ENCODE measurements around the gene GMIP. TPM values are rescaled to one million over a fixed set of nuclear protein-coding genes. Genes with fewer than 3 reads are reported as not detected.
"Not testable (repeated sequence)": the region's sequence is repeated elsewhere in the genome, so short reads cannot be mapped to it uniquely, and the experiment has no call there.

Gene GMIP
- total and polyA plus RNA-seq, 2 experiments from 2014 or later: 3.1 to 5.0 TPM

DNA sequence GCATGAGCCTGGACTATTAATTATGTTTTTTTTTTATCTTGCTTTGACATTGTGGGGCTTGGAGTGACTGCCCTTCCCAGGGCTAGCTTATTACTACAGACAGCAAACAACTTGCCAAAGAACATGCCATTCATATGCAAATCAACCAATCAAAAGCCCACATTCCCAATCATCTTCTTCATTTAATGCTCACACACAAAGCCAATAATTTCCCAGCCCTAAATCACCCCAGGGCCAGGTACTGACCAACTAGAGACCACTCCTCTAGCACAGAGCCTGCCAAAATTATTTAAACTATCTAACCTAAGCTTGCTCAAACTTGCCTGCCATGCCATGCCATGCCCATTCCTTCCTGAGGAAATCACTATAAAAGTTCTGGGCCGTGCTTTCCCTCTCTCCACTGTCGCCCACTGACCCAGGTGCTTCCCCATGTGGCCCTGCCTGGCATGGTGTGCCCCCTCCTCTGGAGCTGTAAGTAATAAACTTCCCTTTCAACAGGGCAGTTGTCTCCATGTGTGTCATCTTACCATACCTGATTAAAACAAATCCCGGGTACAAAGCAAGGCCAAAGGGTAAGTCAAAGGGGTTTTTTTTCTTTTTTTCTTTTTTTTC, 40.6 kb downstream of the GMIP start:
- Histone ChIP-seq H3K79me2 (ENCODE audit: insufficient read depth) (no peaks in the 10 kb centered on the region), H3K27me3 (replicated peaks; ENCODE audit: insufficient read depth) (no peaks in the 10 kb centered on the region), H3K4me3 (no peak overlapping the region), H3K4me2 (ENCODE audit: unreplicated experiment) (no peak overlapping the region), H4K20me1 (ENCODE audit: insufficient read depth) (no peaks in the 10 kb centered on the region), H3F3A (ENCODE audit: insufficient read depth) (no peaks in the 10 kb centered on the region), H3K9me2 (ENCODE audit: insufficient read depth) (no peaks in the 10 kb centered on the region), H2AFZ (no peak overlapping the region), H3K36me3 (ENCODE audit: low read depth) (no peaks in the 10 kb centered on the region), H3K9ac (no peak overlapping the region), H3K4me1 (ENCODE audit: insufficient read depth) (no peaks in the 10 kb centered on the region), H3K9me3 (ENCODE audit: low read depth) (no peaks in the 10 kb centered on the region), H3K27ac (no peak overlapping the region)
- no peak for DNase-seq
- TF ChIP-seq EZH2 (IDR thresholded peaks at IDR 0.05; ENCODE audit: insufficient read depth, poor library complexity, severe bottlenecking): no peak
- TF ChIP-seq EZH2phosphoT487 (IDR thresholded peaks at IDR 0.05; ENCODE audit: insufficient read depth, low read depth): no peak
- in situ Hi-C loops (cut with MboI): no loop called here
- 92 to 95% methylated on average over 3 of the region's 3 CpGs for WGBS, 2 experiments (ENCODE audit: low coverage in 1 of 2, low lambda C conversion rate in 2 of 2, missing lambda C conversion rate in 2 of 2)

DNA sequence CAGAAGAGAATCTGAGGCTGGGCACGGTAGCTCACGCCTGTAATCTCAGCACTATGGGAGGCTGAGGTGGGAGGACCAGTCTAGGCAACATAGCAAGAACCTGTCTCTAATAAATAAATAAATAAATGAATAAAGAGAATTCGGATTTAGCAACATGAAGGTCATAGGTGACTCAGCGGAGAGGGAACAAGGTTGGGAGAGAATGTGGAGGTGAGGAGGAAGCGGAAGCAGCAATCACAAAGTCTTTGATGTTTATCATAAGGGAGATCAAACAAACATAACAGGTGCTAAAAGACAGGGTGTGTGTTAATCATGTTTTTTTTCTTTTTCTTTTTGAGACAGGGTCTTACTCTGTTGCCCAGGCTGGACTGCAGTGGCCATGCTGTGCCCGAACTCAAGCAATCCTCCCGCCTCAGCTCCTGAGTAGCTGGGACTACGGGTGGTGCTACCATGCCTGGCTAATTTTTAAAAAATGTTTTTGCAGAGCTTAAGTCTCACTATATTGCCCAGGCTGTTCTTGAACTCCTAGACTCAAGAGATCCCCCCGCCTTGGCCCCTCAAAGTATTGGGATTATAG, 41.2 kb downstream of the GMIP start:
- H2AFZ ChIP-seq: no peak overlapping the region
- no peak overlapping the region for H3K9ac ChIP-seq
- H3K9me2 ChIP-seq (ENCODE audit: insufficient read depth): no peaks in the 10 kb centered on the region
- H3K27ac ChIP-seq: no peak overlapping the region
- TF ChIP-seq EZH2 (IDR thresholded peaks at IDR 0.05; ENCODE audit: insufficient read depth, poor library complexity, severe bottlenecking) (no peak), EZH2phosphoT487 (IDR thresholded peaks at IDR 0.05; ENCODE audit: insufficient read depth, low read depth) (no peak)
- 88 to 89% methylated on average over 9 of the region's 9 CpGs for WGBS, 2 experiments (ENCODE audit: low coverage in 1 of 2, low lambda C conversion rate in 2 of 2, missing lambda C conversion rate in 2 of 2)
- no peak overlapping the region for H3K4me2 ChIP-seq (ENCODE audit: unreplicated experiment)
- no peaks in the 10 kb centered on the region for H4K20me1 ChIP-seq (ENCODE audit: insufficient read depth)
- no peaks in the 10 kb centered on the region for H3K9me3 ChIP-seq (ENCODE audit: low read depth)
- H3K27me3 ChIP-seq (replicated peaks; ENCODE audit: insufficient read depth): no peaks in the 10 kb centered on the region
- no peaks in the 10 kb centered on the region for H3K36me3 ChIP-seq (ENCODE audit: low read depth)
- H3K79me2 ChIP-seq (ENCODE audit: insufficient read depth): no peaks in the 10 kb centered on the region
- H3K4me1 ChIP-seq (ENCODE audit: insufficient read depth): no peaks in the 10 kb centered on the region
- H3F3A ChIP-seq (ENCODE audit: insufficient read depth): no peaks in the 10 kb centered on the region
- in situ Hi-C loops (cut with MboI): no loop called here
- no peak overlapping the region for H3K4me3 ChIP-seq
- DNase-seq: no peak

DNA sequence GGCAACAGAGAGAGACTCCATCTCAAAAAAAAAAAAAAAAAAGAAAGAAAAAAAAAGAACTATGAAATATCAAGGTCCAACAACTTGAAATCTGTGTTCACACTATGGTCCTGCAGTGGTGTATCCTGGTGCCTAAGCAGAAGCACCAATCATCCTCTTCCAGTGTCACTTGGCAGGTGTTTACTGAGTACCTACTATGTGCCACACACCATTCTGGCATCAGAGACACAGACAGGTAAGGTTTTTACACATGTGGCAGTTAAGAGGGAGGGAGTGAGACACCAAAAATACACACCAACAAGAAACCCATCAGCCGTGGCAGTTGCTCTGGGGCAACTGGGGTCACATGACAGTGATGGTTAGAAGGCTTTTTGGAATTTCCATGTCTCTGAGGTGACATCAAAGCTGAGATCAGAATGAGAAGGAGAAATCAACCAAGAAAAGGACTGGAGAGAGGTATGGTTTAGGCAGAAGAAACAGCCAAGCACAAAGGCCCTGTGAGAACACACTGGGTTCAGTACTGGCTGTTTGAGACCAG, 42.6 kb downstream of the GMIP start:
- no peak overlapping the region for H3K9ac ChIP-seq
- no peaks in the 10 kb centered on the region for H3K9me2 ChIP-seq (ENCODE audit: insufficient read depth)
- TF ChIP-seq EZH2phosphoT487 (IDR thresholded peaks at IDR 0.05; ENCODE audit: insufficient read depth, low read depth) (no peak), EZH2 (IDR thresholded peaks at IDR 0.05; ENCODE audit: insufficient read depth, poor library complexity, severe bottlenecking) (no peak)

DNA sequence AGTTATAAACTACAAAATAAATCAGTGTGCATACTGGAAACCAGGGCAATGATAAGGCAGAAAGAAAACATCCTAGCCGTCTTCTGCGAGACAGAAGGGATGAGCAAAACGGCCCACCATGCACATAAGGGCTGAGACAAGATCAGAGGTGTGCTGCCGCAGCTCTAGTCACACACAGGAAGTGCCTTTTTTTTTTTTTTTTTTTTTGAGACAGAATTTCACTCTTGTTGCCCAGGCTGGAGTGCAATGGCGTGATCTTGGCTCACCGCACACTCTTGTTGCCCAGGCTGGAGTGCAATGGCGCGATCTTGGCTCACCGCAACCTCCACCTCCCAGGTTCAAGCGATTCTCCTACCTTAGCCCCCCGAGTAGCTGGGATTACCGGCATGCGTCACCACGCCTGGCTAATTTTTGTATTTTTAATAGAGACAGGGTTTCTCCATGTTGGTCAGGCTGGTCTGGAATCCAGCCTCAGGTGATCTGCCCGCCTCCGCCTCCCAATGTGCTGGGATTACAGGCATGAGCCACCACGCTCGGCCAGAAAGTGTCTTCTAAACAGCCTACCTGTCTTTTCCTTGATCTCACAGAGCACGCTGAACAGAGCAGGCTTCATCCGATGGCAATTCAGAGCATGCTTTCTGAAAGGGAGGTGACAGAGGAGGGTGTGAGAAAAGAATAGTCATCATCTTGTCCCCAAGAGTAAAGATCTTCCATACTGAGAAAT, 44.6 kb downstream of the GMIP start:
- WGBS, 2 experiments (ENCODE audit: low coverage in 1 of 2, low lambda C conversion rate in 2 of 2, missing lambda C conversion rate in 2 of 2): 95 to 98% methylated on average over 20 of the region's 20 CpGs
- H3K79me2 ChIP-seq (ENCODE audit: insufficient read depth); H2AFZ ChIP-seq; H3K9ac ChIP-seq; H4K20me1 ChIP-seq (ENCODE audit: insufficient read depth); H3K36me3 ChIP-seq (ENCODE audit: low read depth); H3K9me3 ChIP-seq (ENCODE audit: low read depth); in situ Hi-C loops (cut with MboI); DNase-seq; H3K9me2 ChIP-seq (ENCODE audit: insufficient read depth); H3F3A ChIP-seq (ENCODE audit: insufficient read depth); H3K4me3 ChIP-seq; H3K4me2 ChIP-seq (ENCODE audit: unreplicated experiment); H3K27ac ChIP-seq; H3K27me3 ChIP-seq (replicated peaks; ENCODE audit: insufficient read depth): not testable (repeated sequence)
- peaks cover 11% of the 10 kb centered on the region for H3K4me1 ChIP-seq (ENCODE audit: insufficient read depth)

More for the DNA sequence above, 42.6 kb downstream of the GMIP start:
- H3K9me3 ChIP-seq (ENCODE audit: low read depth): no peaks in the 10 kb centered on the region
- no peaks in the 10 kb centered on the region for H3K36me3 ChIP-seq (ENCODE audit: low read depth)
- H3F3A ChIP-seq (ENCODE audit: insufficient read depth): no peaks in the 10 kb centered on the region
- no peak overlapping the region for H3K27ac ChIP-seq
- DNase-seq: no peak
- no peaks in the 10 kb centered on the region for H3K27me3 ChIP-seq (replicated peaks; ENCODE audit: insufficient read depth)
- no peaks in the 10 kb centered on the region for H3K4me1 ChIP-seq (ENCODE audit: insufficient read depth)
- no peak overlapping the region for H2AFZ ChIP-seq
- in situ Hi-C loops (cut with MboI): no loop called here
- 93 to 96% methylated on average over 1 of the region's 1 CpG for WGBS, 2 experiments (ENCODE audit: low coverage in 1 of 2, low lambda C conversion rate in 2 of 2, missing lambda C conversion rate in 2 of 2)
- no peak overlapping the region for H3K4me2 ChIP-seq (ENCODE audit: unreplicated experiment)
- H3K4me3 ChIP-seq: no peak overlapping the region
- no peaks in the 10 kb centered on the region for H3K79me2 ChIP-seq (ENCODE audit: insufficient read depth)
- no peaks in the 10 kb centered on the region for H4K20me1 ChIP-seq (ENCODE audit: insufficient read depth)
